Middle frontal gyrus (tissue), 1 donor: ENCODE data around the gene DHRS4.
"Not testable (repeated sequence)": the region's sequence is repeated elsewhere in the genome, so short reads cannot be mapped to it uniquely, and the experiment has no call there.

Source experiments
- DNase-seq: peaks from one replicate; pipeline ENCODE4 v3.0.0-alpha.2; 2015; ENCODE audit warnings: low spot score; ENCODE audit errors: extremely low spot score

DHRS4 gene

GRCh38 chr14:23939607-23940326 is 13.8 kb upstream of the DHRS4 start:
- DNase-seq = no peak

GRCh38 chr14:23941230-23941629 is 12.3 kb upstream of the DHRS4 start:
- DNase-seq = no peak

- DNase-seq = no peak
Observed at GRCh38 chr14:23941669-23942068, 11.9 kb upstream of the DHRS4 start.

GRCh38 chr14:23942587-23942986 is 11.0 kb upstream of the DHRS4 start:
- no peak for DNase-seq

- not testable (repeated sequence) for DNase-seq
Observed at GRCh38 chr14:23949069-23949468, 4.5 kb upstream of the DHRS4 start.

- DNase-seq = no peak
Observed at GRCh38 chr14:23950411-23951135, 3.0 kb upstream of the DHRS4 start.

GRCh38 chr14:23951136-23951466 is 2.5 kb upstream of the DHRS4 start:
- not testable (repeated sequence) for DNase-seq

GRCh38 chr14:23951590-23952201 is 1.9 kb upstream of the DHRS4 start:
- DNase-seq = no peak

- DNase-seq = not testable (repeated sequence)
Observed at GRCh38 chr14:23953116-23953463, 480 bp upstream of the DHRS4 start.

- not testable (repeated sequence) for DNase-seq
Observed at GRCh38 chr14:23954279-23954614, 677 bp downstream of the DHRS4 start.

- DNase-seq = not testable (repeated sequence)
Observed at GRCh38 chr14:23954965-23955364, 1.4 kb downstream of the DHRS4 start.

- DNase-seq = not testable (repeated sequence)
Observed at GRCh38 chr14:23955811-23956210, 2.2 kb downstream of the DHRS4 start.

GRCh38 chr14:23957913-23958569 is 4.5 kb downstream of the DHRS4 start:
- not testable (repeated sequence) for DNase-seq

- DNase-seq = not testable (repeated sequence)
Observed at GRCh38 chr14:23960899-23961298, 7.3 kb downstream of the DHRS4 start.

GRCh38 chr14:23961704-23962103 is 8.1 kb downstream of the DHRS4 start:
- DNase-seq = not testable (repeated sequence)

- DNase-seq = not testable (repeated sequence)
Observed at GRCh38 chr14:23969130-23969480, 15.5 kb downstream of the DHRS4 start.

GRCh38 chr14:23969481-23970282 is 16.1 kb downstream of the DHRS4 start:
- DNase-seq = not testable (repeated sequence)

GRCh38 chr14:23970283-23970659 is 16.7 kb downstream of the DHRS4 start:
- not testable (repeated sequence) for DNase-seq

- not testable (repeated sequence) for DNase-seq
Observed at GRCh38 chr14:23973178-23973577, 19.6 kb downstream of the DHRS4 start.

- not testable (repeated sequence) for DNase-seq
Observed at GRCh38 chr14:23974041-23974440, 20.5 kb downstream of the DHRS4 start.

- not testable (repeated sequence) for DNase-seq
Observed at GRCh38 chr14:23977208-23977607, 23.6 kb downstream of the DHRS4 start.
